Forelimb muscle (tissue), 1 donor: Measurements from ENCODE around the gene RCAN1. TPM values are rescaled to one million over a fixed set of nuclear protein-coding genes. Genes with fewer than 3 reads are reported as not detected.

Experiments
- polyA plus RNA-seq: library from polyadenylated mRNA; unstranded; fragments of 120-200 nt; gene quantifications from one replicate; pipeline ENCODE4 v1.2.1, GENCODE V29; 2013; ENCODE audit not compliant: insufficient read length

Gene RCAN1
- polyA plus RNA-seq, 1 donor, result 16.3 TPM

Other genes starting within 250 kb of the RCAN1 start
- gene SMIM11, start 239.6 kb downstream of the RCAN1 start, polyA plus RNA-seq, result 1.7 TPM
- gene SMIM34, start 191.2 kb downstream of the RCAN1 start, polyA plus RNA-seq, result 0.25 TPM
- gene KCNE1, start 102.9 kb downstream of the RCAN1 start, polyA plus RNA-seq, result 0.54 TPM
- gene CLIC6, start 53.9 kb upstream of the RCAN1 start, polyA plus RNA-seq, result not detected